HG02610 (cell line): ENCODE measurements around the gene C19orf44.
A peak's percentile ranks its signal among the peaks of the same experiment; 100 is the strongest.
"Not testable (repeated sequence)": the region's sequence is repeated elsewhere in the genome, so short reads cannot be mapped to it uniquely, and the experiment has no call there.

Source experiments
- ATAC-seq: cut with Tn5 transposase; IDR thresholded peaks from one replicate; pipeline ENCODE4 v1.9.1; 2021; ENCODE audit warnings: mild to moderate bottlenecking, moderate library complexity; ENCODE audit not compliant: unreplicated experiment

The C19orf44 gene

DNA sequence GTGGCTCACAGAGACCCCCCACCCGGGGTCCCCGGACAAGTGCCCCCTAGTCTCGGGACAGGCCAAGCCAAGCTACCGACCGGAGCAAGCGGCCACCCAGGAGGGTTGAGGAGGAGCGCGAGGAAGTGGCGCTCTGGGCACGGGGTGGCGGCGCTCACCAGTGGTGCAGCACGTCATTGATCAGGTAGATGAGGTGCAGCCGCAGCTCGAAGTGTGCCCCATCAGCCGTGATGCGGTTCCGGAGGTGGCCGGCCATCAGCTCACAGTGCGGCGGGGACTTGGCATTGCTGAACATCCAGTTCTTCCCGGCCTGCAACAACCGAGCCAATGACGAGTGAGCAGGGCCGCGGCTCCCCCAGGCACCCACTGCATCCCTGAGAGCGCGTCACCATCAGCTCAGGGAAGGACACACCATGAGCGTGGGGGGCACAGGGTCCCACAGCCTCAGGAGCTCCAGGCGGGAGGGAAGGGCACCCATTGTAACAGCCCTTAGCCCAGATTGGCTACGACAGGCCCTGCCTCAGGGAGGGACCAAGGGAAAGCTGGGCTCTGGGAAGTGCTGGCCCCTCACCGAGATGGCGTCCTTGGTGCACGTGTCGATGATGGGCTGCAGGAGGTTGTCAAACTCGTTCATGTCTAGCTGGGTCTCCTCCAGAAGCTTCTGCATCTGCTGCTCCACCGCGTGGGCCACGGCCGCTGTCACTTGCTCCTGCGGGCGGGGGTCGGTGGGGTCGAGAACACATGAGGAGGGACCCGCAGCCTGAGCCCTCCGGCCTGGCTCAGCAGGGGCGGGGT is 36.4 kb downstream of the C19orf44 start:
- no peak for ATAC-seq

DNA sequence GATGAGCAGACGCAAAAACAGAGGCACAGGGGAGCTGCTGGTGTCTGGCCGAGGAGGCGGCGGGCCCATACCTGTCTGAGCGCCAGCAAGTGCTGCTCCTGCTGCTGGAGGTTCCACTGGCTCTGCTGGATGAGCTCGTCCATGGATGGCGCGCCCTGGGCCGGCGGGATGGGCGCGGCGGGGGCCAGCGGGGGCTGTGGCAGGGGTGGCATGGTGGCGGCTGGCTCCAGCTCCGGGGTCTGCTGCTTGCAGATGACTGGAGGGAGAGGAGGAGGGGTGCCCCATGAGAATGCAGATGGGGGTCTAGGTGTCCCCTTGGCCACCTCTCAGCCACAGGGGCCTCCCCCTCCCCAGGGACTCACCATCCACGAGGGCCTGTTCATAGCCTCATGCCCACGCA is 39.2 kb downstream of the C19orf44 start:
- no peak for ATAC-seq

DNA sequence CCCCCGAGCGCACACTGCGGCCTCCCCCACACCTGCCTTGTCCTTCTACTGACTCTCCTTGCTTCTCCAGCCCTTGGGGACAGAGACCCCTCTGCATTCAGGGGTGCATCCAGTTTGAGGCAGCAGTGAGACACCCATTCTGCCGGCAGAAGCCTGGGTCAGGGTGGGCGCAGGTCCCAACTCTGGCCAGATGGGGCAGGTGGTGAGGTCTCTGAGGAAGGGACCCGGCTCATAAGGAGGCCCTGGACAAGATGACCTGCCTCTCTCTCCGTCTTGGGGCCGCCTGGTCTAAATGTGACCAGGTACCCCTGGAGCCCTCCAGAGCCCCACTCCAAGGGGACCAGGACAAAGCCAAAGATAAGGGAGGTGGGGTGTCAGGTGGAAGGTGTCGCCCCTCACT is 39.9 kb downstream of the C19orf44 start:
- ATAC-seq: no peak

DNA sequence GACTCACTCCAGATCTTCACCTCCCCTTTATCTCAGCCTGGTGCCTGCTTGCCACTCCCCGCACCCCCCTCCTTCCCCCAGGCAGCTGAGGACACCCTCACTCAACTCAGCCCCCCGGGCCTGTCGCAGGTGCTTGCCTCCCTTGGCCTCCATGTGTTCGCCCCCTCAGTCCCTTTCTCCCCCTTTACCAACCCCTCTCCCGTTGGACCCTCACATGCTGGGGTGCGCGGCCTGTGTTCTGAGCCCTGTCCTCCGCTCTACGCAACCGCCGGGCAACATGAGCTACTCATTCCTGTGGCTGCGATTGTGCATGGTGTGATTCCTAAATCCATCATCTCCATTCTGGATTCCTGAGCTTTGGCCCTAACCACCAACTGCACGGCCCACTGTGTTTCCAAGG is 40.9 kb downstream of the C19orf44 start:
- ATAC-seq: no peak

DNA sequence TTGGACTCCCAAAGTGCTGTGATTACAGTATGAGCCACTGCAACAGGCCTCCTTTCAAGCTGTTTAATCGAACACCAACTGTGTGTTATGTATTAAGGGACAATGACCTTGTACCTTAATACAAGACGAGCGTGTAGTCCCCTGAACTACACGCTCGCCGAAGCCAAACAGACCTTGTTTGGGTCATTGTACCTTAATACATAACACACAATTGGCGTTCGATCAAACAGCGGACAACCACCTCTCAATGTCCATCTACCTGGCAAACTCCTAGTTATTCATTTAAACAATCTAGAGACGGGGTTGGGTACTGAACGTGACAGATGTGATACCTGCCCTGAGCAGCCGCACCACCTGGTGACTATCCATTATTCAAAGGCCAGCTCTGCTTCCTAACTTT is 44.8 kb downstream of the C19orf44 start:
- no peak for ATAC-seq

DNA sequence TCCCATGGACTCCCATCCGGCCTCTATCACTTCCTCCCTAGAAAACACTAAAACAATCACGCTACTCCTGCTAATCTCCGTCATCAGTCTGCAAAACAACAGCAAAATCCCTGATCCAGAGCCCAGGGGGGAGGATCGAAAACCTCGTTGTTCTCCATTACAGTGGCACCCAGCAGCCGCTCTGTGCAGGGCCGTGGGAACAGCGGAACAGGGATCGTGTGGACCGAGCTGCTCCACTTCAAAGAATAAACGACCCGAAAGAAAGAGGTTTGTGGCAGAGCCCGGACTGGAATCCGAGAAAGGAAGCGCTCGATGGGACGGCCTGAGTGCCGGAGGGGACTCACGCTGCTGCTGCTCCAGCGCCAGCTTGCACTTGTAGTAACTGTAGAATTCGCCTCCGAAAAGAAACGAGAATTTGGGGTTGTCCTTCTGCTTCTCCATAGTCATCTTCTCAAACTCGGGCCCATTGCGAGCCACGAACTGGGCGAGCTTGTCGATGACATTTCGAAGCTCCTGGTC is 45.4 kb downstream of the C19orf44 start:
- ATAC-seq: no peak

DNA sequence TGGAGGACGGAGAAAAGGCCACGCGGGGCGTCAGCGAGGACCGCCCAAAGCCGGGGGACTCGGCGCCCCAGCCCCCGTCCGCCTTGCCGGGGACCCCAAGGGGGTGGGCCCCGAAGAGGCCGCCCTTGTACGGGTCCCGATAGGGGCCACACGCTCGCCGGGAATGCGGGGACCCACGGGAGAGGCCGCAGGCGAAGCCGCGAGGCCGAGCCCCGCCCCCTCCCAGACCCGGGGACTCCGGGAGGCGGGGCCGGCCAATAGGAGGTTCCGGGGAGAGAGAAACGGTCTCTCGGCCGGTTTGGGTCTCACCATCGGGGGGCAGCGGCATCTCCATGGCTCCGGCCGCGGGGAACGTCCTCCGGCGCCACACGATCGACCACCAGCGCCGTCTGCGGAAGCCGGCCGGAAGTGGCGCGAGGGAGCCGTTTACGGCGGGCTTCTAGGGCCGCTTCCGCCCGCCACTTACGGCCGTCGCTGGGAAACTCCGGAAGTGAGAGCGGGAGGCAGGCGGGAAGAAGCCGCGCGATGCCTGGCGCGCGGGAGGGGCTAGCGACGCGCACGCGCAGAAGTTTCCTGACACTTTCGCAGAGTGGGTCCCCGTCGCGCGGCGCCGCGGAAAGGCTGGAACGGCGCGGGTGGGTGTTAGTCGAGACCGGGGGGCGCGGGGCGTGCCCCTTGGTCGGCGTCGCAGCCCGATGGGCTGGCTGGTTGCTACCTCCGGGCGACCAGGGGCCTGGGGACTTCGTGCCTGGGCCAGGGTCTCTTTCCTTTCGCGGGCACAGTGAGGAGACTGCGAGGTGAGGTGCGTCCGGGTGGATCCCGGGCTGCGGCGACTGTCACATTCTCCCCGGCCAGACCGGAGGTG is 46.1 kb downstream of the C19orf44 start, which contains the start of gene CHERP:
Gene CHERP, minus strand, starts transcription at position 393 of the 865 bp plus-strand sequence. Its CDS starts 59 bp downstream, at position 334.
- ATAC-seq: peak; percentile 66

DNA sequence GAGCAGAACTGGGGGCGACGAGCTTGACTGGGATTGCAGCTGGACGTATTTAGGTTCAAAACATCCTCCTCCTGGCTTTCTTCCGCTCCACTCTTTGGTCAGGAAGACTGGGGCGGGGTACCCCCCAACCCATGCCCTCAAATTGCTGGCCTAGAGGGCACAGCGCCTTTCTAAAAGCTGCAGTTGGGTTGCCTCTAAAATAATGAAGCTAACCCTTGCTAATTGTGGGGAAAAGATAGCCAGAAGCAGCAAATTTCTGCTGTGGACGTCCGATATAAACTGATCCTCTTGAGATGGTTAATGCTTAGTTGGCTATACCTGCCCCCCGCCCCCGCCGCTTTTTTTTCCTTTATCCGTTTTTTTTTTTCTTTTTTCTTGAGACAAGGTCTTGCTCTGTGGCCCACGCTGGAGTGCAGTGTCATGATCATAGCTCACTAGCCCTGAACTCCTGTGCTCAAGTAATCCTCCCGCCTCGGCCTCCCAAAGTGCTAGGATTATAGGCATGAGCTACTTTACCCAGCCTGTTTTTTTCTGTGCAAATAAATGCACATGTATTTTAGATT is 46.8 kb downstream of the C19orf44 start:
- ATAC-seq: no peak

DNA sequence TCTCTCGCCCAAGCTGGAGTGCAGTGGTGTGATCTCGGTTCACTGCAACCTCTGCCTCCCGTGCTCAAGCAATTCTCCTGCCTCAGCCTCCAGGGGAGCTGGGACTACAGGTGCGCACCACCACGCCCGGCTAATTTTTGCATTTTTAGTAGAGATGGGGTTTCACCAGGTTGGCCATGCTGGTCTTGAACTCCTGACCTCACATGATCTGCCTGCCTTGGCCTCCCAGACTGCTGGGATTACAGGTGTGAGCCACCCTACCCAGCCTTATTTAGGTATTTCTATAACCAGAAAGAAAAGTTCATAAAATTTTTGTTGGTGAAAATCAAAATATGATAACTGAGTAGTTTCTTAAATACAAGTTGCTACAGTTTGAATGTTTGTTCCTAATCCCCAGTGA is 47.5 kb downstream of the C19orf44 start:
- ATAC-seq: not testable (repeated sequence)

DNA sequence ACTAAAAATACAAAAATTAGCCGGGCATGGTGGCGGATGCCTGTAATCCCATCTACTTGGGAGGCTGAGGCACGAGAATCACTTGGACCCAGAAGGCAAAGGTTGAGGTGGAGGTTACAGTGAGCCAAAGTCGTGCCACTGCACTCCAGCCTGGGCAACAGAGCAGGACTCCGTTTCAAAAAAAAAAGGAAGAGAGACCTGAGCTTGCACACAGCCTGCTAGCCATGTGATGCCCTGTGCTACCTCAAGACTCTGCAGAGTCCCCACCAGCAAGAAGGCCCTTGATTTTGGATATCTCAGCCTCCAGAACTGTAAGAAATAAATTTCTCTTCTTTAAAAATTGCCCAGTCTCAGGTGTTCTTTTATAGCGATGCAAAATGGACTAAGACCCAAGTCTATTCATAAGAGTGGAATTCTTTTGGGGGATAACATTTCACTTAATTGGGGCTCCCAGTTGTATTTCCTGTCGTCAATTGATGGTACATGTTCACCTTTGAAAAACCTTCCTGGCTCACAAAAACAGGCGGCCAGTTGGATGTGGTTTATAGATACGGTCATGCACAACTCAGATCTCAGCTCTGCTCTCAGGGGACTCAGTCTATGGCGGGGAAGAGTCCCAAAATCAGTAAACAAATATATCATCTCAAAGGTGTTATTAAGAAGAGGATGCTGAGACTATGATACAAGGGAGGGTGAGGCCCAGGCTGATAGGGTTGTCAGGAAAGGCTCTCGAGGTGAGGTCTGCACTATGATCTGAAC is 48.5 kb downstream of the C19orf44 start:
- no peak for ATAC-seq

DNA sequence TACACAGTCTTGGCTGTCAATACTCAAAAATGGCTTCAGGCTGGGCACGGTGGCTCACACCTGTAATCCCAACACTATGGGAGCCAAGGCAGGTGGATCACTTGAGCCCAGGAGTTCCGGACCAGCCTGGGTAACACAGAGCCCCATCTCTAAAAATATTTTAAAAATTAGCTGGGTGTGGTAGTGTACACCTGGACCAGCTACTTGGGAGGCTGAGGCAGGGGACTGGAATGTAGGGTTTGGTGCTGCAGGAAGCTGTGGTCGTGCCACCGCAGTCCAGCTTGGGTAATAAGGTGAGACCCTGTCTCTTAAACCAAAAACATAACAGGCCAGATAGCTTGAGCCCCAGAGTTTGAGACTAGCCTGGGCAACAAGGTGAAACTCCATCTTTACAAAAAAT is 52.8 kb downstream of the C19orf44 start:
- ATAC-seq: no peak

DNA sequence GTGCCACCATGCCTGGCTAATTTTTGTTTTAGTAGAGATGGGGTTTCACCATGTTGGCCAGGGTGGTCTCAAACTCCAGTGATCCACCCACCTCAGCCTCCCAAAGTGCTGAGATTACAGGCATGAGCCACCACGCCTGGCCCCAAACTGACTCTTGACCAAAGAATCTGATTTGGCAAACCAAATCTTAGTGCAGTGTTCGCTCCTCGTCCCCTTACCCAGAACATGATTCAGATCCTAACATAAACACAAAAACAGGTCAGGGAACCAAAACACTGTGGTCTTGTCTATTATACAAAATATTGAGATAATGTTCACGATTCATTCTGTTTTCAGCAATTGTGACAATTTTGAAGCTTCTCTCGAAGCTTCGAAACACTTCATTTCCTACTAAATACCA is 55.7 kb downstream of the C19orf44 start:
- ATAC-seq: not testable (repeated sequence)

DNA sequence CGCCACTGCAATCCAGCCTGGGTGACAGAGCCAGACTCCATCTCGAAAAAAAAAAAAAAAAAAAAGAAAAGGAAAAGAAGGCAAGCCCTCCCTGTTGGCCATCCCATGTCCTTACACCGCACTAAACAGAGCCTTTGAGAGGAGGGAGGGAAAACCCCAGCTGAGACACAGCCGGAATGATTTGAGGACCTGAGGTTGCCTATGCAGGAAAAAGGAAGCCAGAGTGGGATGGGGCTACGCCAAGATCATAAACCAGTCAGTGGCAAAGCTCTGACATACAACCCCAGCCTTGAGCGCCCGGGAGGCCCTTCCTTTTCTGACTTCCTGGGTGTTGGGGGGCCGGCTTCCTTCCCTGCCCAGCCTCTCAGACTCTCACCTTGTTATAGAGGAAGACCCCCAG is 58.6 kb downstream of the C19orf44 start:
- ATAC-seq: no peak

DNA sequence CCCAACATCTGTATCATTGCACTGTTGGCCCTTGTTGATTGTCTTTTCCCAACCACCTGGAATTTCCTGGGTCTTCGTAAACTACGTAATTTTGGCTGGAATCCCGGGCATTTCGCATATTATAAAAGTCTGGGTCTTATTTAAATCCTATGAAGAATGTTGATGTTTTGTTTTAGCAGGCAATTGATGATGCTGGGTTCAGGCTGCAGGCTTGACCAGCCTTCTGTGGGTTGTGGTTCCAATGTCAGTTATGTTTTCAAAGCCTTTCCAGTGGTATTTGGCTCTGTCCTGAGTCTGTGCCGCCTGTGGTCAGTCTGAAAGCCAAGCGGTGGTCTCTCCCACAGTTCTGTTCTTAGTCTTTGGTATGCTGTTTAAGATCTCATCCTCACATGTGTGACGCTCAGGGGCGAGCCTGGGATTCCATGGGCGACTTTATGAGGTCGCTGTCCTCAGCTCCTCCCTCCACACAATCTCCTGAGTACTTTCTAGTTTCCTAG is 63.6 kb downstream of the C19orf44 start:
- no peak for ATAC-seq

DNA sequence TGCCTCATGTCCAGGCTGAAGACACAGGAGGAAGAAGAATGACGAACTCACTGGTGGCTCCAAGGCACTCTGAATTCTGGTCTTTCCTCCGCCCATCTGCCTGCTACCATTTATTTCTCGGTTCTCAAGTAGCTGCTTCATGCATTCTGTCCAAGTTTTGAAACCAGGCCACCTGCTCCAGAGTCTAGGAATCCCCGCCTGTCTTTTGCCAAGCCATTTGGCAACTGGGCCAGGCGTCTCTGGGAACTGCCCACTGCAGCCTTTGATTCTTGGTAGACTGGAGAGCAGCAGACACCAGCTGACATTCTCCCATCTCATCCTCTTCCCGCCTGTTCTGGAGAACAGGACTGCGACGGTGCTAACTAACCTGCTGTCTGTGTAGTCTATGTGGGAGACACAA is 65.2 kb downstream of the C19orf44 start:
- no peak for ATAC-seq

DNA sequence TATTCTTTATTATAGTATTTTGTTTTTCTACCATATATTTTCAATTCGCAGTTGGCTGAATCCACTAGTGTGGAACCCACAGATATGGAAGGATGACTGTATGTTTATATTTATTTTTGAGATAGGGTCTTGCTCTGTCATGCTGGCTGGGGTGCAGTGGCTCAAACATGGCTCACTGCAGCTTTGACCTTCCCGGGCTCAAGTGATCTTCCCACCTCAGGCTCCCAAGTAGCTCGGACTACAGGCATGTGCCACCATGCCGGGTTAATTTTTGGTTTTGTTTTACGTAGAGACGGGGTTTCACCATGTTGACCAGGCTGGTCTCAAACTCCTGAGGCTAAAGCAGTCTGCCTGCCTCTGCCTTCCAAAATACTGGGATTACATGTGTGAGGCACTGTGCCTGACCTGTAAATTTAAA is 66.4 kb downstream of the C19orf44 start:
- no peak for ATAC-seq

DNA sequence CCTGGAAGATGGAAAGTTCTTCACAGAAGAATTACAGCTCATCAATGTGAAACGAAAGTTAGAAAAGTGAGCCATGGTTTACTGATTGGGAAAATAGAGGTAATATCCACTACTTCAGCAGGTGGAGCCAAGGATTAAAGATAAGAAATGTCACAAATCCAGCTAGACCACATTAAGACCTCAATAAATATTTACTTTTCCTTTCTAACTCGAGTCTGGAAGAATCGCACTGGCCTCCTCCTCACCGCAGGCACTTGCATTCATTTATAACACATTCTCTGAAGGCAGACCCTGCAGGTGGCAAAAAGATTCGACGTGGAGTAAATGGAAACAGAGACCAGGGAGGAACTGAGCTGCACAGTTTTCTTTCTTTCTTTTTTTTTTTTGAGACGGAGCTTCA is 68.6 kb downstream of the C19orf44 start:
- no peak for ATAC-seq

DNA sequence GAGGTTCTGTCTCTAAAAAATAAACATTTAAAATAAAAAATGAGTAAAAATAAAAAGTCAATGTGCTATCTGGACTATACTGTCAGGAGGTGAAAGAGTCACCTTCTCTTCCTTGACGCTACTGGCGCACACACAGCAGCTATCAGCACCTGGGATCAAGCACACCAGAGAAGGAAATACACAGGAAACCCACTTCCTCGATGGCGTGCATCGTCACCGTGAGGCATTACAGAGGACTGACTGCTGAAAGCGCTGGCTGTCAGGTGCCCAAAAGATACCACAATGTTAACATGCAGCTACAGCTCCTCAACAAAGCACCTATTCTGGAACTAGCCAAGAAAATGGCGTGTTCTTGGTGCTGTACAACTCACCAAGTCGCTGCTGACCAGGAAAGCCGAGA is 70.0 kb downstream of the C19orf44 start:
- no peak for ATAC-seq

DNA sequence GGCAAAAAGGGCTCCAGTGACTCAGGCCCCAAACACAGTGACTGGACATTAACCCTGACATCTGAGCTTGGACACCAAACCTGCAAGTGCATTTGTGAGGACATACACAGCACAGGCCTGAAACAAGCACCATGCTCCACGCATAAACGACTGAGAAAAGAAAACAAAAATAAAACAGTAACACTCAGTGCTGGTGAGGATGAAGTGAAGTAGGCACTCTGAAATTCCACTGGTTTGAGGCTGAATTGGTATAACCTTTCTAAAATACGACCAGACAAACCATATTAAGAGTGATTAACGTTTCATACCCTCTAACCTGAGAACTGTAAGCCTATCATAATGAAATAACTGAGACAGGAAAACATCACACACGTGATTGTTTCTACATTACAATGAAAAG is 70.5 kb downstream of the C19orf44 start:
- no peak for ATAC-seq

DNA sequence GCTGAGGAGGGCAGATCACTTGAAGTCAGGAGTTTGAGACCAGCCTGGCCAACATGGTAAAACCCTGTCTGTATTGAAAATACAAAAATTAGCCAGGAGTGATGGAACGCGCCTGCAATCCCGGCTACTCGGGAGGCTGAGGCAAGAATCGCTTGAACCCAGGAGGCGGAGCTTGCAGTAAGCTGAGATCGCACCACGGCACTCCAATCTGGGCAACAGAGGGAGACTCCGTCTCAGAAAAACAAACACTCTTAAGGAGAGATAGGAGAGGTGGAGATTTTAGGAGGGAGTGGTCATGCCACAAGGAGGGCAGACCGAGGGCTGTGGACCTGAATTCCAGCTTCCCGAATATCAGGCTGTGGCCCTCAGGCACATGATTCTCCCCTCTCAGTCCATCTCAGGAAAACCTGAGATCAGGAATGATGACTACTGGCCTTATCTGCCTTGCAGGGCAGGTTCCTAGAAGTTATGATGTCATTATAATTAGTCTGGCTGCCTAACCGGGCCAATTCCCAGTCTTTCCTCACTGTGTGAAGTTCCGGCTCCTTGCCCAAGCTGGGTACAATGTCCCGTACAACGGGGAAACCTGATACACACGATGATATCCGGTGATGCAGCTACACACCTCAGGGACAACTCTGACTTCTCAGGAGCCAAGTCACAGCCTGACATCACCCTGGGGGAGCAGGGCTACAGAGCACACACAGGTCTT is 73.6 kb downstream of the C19orf44 start:
- ATAC-seq: no peak
